HCT116 (cell line): ENCODE results near the gene TNFRSF14. TPM values are rescaled to one million over a fixed set of nuclear protein-coding genes. Genes with fewer than 3 reads are reported as not detected.

ENCODE experiments used
- ATAC-seq: fragments of 200-7000 bp; cut with Tn5 transposase; 2 replicates; pipeline ENCODE4 v1.9.1; 2020; ENCODE audit warnings: mild to moderate bottlenecking, moderate library complexity
- BruUV-seq: library from RNA; stranded (reverse); fragments of 400-500 nt; replicated peaks from 2 replicates; lab custom pipeline; 2021; lab: Mats Ljungman, UMichigan
- CTCF ChIA-PET: fragments of 300-600 bp; sonication (Branson Sonifier 250); formaldehyde crosslinking; loops from one replicate; lab custom pipeline; 2021; ENCODE audit warnings: antibody characterized with exemption; lab: Charles Lee
- POLR2A ChIA-PET: fragments of 300-600, 350-600 bp; sonication (Branson Sonifier 250); formaldehyde crosslinking; loops from one replicate; lab custom pipeline; 2021; ENCODE audit warnings: antibody characterized with exemption; lab: Charles Lee
- RAD21 ChIA-PET, 2 experiments: fragments of 300-600 bp; sonication (Branson Sonifier 250); formaldehyde crosslinking; loops; one replicate each; lab custom pipeline; 2023; ENCODE audit warnings: low total read pairs in 2 of 2; ENCODE audit not compliant: uncharacterized antibody in 2 of 2, unreplicated experiment in 2 of 2, low non-redundant PET in 1 of 2; lab: Charles Lee
- DNase-seq: peaks from one replicate; pipeline ENCODE4 v3.0.0-alpha.2; 2010; ENCODE audit warnings: low read depth, low spot score
- H2AFZ ChIP-seq: fragments of 200-600 bp; shearing (Covaris generic), sonication (generic); 2 replicates; pipeline ENCODE4 v1.6.1; 2017; ENCODE audit warnings: low read depth, mixed run types, mixed read lengths, antibody characterized with exemption, low read length; ENCODE audit not compliant: poor library complexity, severe bottlenecking
- H3K27ac ChIP-seq: 2 replicates; pipeline ENCODE4 v1.5.1; 2012; ENCODE audit warnings: low read depth, low read length
- H3K27me3 ChIP-seq: fragments of 200-600 bp; sonication (generic); 2 replicates; pipeline ENCODE4 v1.6.1; 2016; ENCODE audit warnings: mixed run types, low read length, mixed read lengths; ENCODE audit not compliant: insufficient read depth
- H3K36me3 ChIP-seq, 2 experiments: fragments of 200-500 bp in 1 of 2; fragments of 200-600 bp in 1 of 2; sonication (Bioruptor generic) in 1 of 2; sonication (generic) in 1 of 2; 2 replicates each; pipeline versions ENCODE4 v1.5.1 to v1.6.1; 2014 to 2016; ENCODE audit warnings: low read length in 2 of 2, inconsistent platforms in 1 of 2, mixed read lengths in 1 of 2, mixed run types in 1 of 2; ENCODE audit not compliant: insufficient read depth in 2 of 2, control insufficient read depth in 1 of 2
- H3K4me1 ChIP-seq, 2 experiments: fragments of 200-600 bp in 1 of 2; sonication (generic) in 1 of 2; 2 replicates each; pipeline versions ENCODE4 v1.5.1 to v1.6.1; 2012 to 2017; ENCODE audit warnings: low read length in 2 of 2, inconsistent platforms in 1 of 2, mild to moderate bottlenecking in 1 of 2, mixed read lengths in 1 of 2, mixed run types in 1 of 2, moderate library complexity in 1 of 2; ENCODE audit not compliant: insufficient read depth in 2 of 2, control insufficient read depth in 1 of 2
- H3K4me2 ChIP-seq: fragments of 200-600 bp; sonication (generic); 2 replicates; pipeline ENCODE4 v1.6.1; 2017; ENCODE audit warnings: mixed run types, low read length, mixed read lengths
- H3K4me3 ChIP-seq, 2 experiments: fragments of 200-600 bp in 1 of 2; sonication (generic) in 1 of 2; replicated peaks in 1 of 2; 2 replicates each; pipeline ENCODE4 v1.5.1; 2011 to 2016; ENCODE audit warnings: low read length in 2 of 2, control low read depth in 1 of 2, low read depth in 1 of 2, mild to moderate bottlenecking in 1 of 2, mixed read lengths in 1 of 2, mixed run types in 1 of 2
- H3K79me2 ChIP-seq: fragments of 200-600 bp; sonication (generic); 2 replicates; pipeline ENCODE4 v1.6.1; 2017; ENCODE audit warnings: mild to moderate bottlenecking, mixed run types, low read length, moderate library complexity, mixed read lengths; ENCODE audit not compliant: insufficient read depth
- H3K9ac ChIP-seq: fragments of 200-600 bp; sonication (generic); 2 replicates; pipeline ENCODE4 v1.6.1; 2016; ENCODE audit warnings: low read length, mixed read lengths
- H3K9me2 ChIP-seq: fragments of 200-600 bp; sonication (generic), shearing (Covaris generic); 2 replicates; pipeline ENCODE4 v1.6.1; 2017; ENCODE audit warnings: mixed run types, mild to moderate bottlenecking, moderate library complexity; ENCODE audit not compliant: insufficient read depth
- H3K9me3 ChIP-seq, 2 experiments: fragments of 200-500 bp in 1 of 2; fragments of 200-600 bp in 1 of 2; sonication (Bioruptor generic) in 1 of 2; sonication (generic) in 1 of 2; 2 replicates each; pipeline ENCODE4 v1.6.1; 2014 to 2017; ENCODE audit warnings: low read length in 2 of 2, mixed read lengths in 2 of 2, inconsistent platforms in 1 of 2, low read depth in 1 of 2, mild to moderate bottlenecking in 1 of 2, mixed run types in 1 of 2, moderate library complexity in 1 of 2; ENCODE audit not compliant: control insufficient read depth in 1 of 2, insufficient read depth in 1 of 2
- H4K20me1 ChIP-seq: fragments of 200-600 bp; sonication (generic), shearing (Covaris generic); 2 replicates; pipeline ENCODE4 v1.6.1; 2017; ENCODE audit warnings: mixed run types, mild to moderate bottlenecking, moderate library complexity; ENCODE audit not compliant: insufficient read depth
- CBX3 ChIP-seq: IDR thresholded peaks from 2 replicates; pipeline ENCODE4 v1.6.1; 2012; ENCODE audit warnings: low read depth
- ELF1 ChIP-seq: IDR thresholded peaks from 2 replicates; pipeline ENCODE4 v1.6.1; 2012; ENCODE audit warnings: low read depth, borderline replicate concordance
- EZH2phosphoT487 ChIP-seq: fragments of 200-600 bp; IDR thresholded peaks from 2 replicates; pipeline ENCODE4 v1.6.1; 2018; ENCODE audit warnings: antibody characterized with exemption, borderline replicate concordance
- FOSL1 ChIP-seq: IDR thresholded peaks from 2 replicates; pipeline ENCODE4 v1.6.1; 2012; ENCODE audit warnings: low read depth
- JUND ChIP-seq: IDR thresholded peaks from 2 replicates; pipeline ENCODE4 v1.6.1; 2012
- POLR2A ChIP-seq: IDR thresholded peaks from 2 replicates; pipeline ENCODE4 v1.7.0; 2011; ENCODE audit warnings: borderline replicate concordance; ENCODE audit not compliant: insufficient read depth, insufficient read length; ENCODE audit errors: extremely low read depth
- POLR2AphosphoS5 ChIP-seq: IDR thresholded peaks from 2 replicates; pipeline ENCODE4 v1.6.1; 2011; ENCODE audit warnings: mild to moderate bottlenecking, low read depth, low read length, moderate library complexity
- RAD21 ChIP-seq: IDR thresholded peaks from 2 replicates; pipeline ENCODE4 v1.6.1; 2012; ENCODE audit warnings: low read depth, mild to moderate bottlenecking
- SIN3A ChIP-seq: IDR thresholded peaks from 2 replicates; pipeline ENCODE4 v1.6.1; 2012; ENCODE audit warnings: low read depth
- SRF ChIP-seq: IDR thresholded peaks from 2 replicates; pipeline ENCODE4 v1.6.1; 2012; ENCODE audit warnings: low read depth
- YY1 ChIP-seq: IDR thresholded peaks from 2 replicates; pipeline ENCODE4 v1.6.1; 2011; ENCODE audit warnings: low read length, low read depth, moderate library complexity, mild to moderate bottlenecking; ENCODE audit not compliant: insufficient replicate concordance; ENCODE audit errors: extremely low read depth
- ZFX ChIP-seq: fragments of 450-650 bp; IDR thresholded peaks from 2 replicates; pipeline ENCODE4 v1.6.1; 2017
- intact Hi-C: fragments of 100-400 bp; cut with micrococcal nuclease; formaldehyde crosslinking; loops from 2 replicates; pipeline ENCODE4 v1.10.0; 2022
- total RNA-seq: library from RNA; stranded (reverse); gene quantifications from one replicate; pipeline ENCODE4 v1.2.1, GENCODE V29; 2021; ENCODE audit not compliant: unreplicated experiment
- TF ChIP-seq, protein P1 (sequence below): IDR thresholded peaks from 2 replicates; pipeline ENCODE4 v1.6.1; 2012
- TF ChIP-seq, protein P2 (sequence below), 3 experiments: fragments of 200-600 bp in 1 of 3; sonication (generic) in 1 of 3; IDR thresholded peaks in 2 of 3; conservative IDR thresholded peaks in 1 of 3; 2 replicates each; pipeline ENCODE4 v1.5.1; 2012 to 2017; ENCODE audit warnings: low read depth in 2 of 3, low read length in 2 of 3, antibody characterized with exemption in 1 of 3, borderline replicate concordance in 1 of 3, control low read depth in 1 of 3, mild to moderate bottlenecking in 1 of 3, mixed read lengths in 1 of 3, mixed run types in 1 of 3, moderate library complexity in 1 of 3; ENCODE audit not compliant: insufficient read depth in 1 of 3

The TNFRSF14 gene
- total RNA-seq, 1 experiment from 2014 or later, result 0.66 TPM

DNA sequence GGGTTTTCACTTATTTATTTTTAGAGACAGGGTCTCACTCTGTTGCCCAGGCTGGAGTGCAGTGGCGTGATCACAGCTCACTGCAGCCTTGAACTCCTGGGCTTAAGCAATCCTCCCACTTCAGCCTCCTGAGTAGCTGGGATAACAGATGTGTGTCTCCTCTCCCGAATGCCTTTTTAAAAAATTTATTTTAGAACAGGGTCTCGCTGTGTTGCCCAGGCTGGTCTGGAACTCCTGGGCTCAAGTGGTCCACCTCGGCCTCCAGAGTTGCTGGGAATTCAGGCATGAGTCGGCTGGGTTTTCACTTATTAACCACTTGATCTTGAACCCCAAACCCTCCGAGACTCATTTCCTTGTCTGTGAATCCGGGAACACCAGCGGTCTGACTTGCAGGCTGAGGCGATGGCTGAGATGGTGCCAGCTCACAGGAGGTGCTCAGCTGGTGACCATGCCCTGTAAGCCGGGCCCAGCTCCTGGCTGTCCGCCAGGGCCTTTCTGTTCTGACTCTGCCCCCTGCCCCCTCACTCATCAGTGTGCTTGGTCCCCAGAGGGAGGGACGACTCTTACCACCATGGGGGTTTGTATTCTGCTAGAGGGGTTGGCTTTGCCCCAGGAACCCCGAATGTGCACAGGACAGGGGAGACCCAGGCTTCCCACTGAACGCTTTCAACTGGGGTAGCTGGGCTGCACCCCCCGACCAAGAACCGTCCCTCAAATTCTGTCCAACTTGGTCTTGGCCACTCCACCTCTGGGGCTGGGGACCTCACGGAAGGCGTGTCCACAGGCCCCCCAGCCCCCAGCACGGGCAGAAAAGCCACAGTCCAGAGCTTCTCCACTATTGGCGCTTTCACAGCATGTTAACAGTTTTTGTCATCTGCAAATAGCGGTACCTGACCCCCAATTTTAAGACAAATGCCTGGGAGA is 54.1 kb downstream of the TNFRSF14 start:
- no peaks in the 10 kb centered on the region; the same call in 1 of the 2 replicates for H3K27me3 ChIP-seq
- TF ChIP-seq FOSL1 (no peak), RAD21 (no peak), ZFX (no peak), YY1 (no peak), CBX3 (no peak), ELF1 (no peak), SRF (no peak), EZH2phosphoT487 (no peak), POLR2AphosphoS5 (no peak), JUND (no peak), SIN3A (no peak), POLR2A (no peak)
- TF ChIP-seq, protein P1, sequence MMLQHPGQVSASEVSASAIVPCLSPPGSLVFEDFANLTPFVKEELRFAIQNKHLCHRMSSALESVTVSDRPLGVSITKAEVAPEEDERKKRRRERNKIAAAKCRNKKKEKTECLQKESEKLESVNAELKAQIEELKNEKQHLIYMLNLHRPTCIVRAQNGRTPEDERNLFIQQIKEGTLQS, result no peak
- TF ChIP-seq, protein P2, sequence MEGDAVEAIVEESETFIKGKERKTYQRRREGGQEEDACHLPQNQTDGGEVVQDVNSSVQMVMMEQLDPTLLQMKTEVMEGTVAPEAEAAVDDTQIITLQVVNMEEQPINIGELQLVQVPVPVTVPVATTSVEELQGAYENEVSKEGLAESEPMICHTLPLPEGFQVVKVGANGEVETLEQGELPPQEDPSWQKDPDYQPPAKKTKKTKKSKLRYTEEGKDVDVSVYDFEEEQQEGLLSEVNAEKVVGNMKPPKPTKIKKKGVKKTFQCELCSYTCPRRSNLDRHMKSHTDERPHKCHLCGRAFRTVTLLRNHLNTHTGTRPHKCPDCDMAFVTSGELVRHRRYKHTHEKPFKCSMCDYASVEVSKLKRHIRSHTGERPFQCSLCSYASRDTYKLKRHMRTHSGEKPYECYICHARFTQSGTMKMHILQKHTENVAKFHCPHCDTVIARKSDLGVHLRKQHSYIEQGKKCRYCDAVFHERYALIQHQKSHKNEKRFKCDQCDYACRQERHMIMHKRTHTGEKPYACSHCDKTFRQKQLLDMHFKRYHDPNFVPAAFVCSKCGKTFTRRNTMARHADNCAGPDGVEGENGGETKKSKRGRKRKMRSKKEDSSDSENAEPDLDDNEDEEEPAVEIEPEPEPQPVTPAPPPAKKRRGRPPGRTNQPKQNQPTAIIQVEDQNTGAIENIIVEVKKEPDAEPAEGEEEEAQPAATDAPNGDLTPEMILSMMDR (IDR thresholded peaks at IDR 0.05 in 2 of 3, conservative IDR thresholded peaks at IDR 0.05 in 1 of 3; ENCODE audit: borderline replicate concordance in 1 of 3, insufficient read depth in 1 of 3, low read depth in 2 of 3, low read length in 2 of 3), result no peak
- no peaks in the 10 kb centered on the region for H3K36me3 ChIP-seq
- H3K4me2 ChIP-seq, result peak overlapping the region; percentile 84
- H3K9ac ChIP-seq, result no peak overlapping the region; the same call in 1 of the 2 replicates
- DNase-seq, result no peak
- ChIA-PET CTCF (no interaction called here), RAD21 (interaction anchor here in 1 of 2 experiments (0.6 kb wide), 1 partner anchor 24 kb away, joined by 9 read pairs; no protein-coding TSS in a partner anchor), POLR2A (no interaction called here)
- peaks cover 11 to 16% of the 10 kb centered on the region in 2 experiments for H3K4me1 ChIP-seq
- H4K20me1 ChIP-seq, result no peaks in the 10 kb centered on the region
- BruUV-seq, result no TSS peak
- no peaks in the 10 kb centered on the region for H3K79me2 ChIP-seq
- ATAC-seq, result no peak
- H2AFZ ChIP-seq, result peak overlapping the region; percentile 67
- H3K9me3 ChIP-seq, result peaks cover 0 to 8% of the 10 kb centered on the region in 2 experiments; a peak in 1 of 4 replicates
- intact Hi-C loops, result loop anchor here (1.0 kb wide), 1 partner anchor 24 kb away; the partner anchor contains the start of gene PRXL2B
- no peaks in the 10 kb centered on the region for H3K9me2 ChIP-seq
- peak overlapping the region; percentile 36 to 56 for H3K4me3 ChIP-seq
- H3K27ac ChIP-seq, result no peak overlapping the region
